Sigmoid colon (tissue), 7 donors: ENCODE measurements around the gene AXIN1. TPM values are rescaled to one million over a fixed set of nuclear protein-coding genes. Genes with fewer than 3 reads are reported as not detected.

Experiments
- DNase-seq: peaks from one replicate; pipeline ENCODE4 v3.0.0-alpha.2; 2019
- H3K27ac ChIP-seq, 4 donors: fragments of 200-600 bp; sonication (generic); one replicate each; pipeline ENCODE4 v1.5.1; 2016 to 2019; ENCODE audit warnings: mild to moderate bottlenecking in 1 of 4
- H3K27me3 ChIP-seq, 3 donors: fragments of 200-600 bp; sonication (generic); one replicate each; pipeline ENCODE4 v1.5.1; 2019; ENCODE audit warnings: mild to moderate bottlenecking in 1 of 3
- H3K36me3 ChIP-seq, 4 donors: fragments of 200-600 bp; sonication (generic); one replicate each; pipeline ENCODE4 v1.5.1; 2016 to 2019
- H3K4me1 ChIP-seq, 4 donors: fragments of 200-600 bp; sonication (generic); one replicate each; pipeline ENCODE4 v1.5.1; 2017 to 2019
- H3K4me3 ChIP-seq, 4 donors: fragments of 200-600 bp; sonication (generic); one replicate each; pipeline ENCODE4 v1.5.1; 2017 to 2019; ENCODE audit warnings: mild to moderate bottlenecking in 2 of 4, moderate library complexity in 1 of 4
- H3K9me3 ChIP-seq, 4 donors: fragments of 200-600 bp in 3 of 4; sonication (generic) in 3 of 4; one replicate each; pipeline versions ENCODE4 v1.5.1 to v1.6.1; 2013 to 2019
- CTCF ChIP-seq, 4 experiments: fragments of 450-650 bp in 3 of 4; fragments of 200-600 bp in 1 of 4; IDR thresholded peaks; one replicate each; pipeline ENCODE4 v1.5.1; 2016 to 2019; ENCODE audit warnings: antibody characterized with exemption in 4 of 4, mild to moderate bottlenecking in 3 of 4, moderate library complexity in 2 of 4
- EP300 ChIP-seq, 4 donors: sonication (generic); formaldehyde crosslinking; IDR thresholded peaks; one replicate each; pipeline ENCODE4 v1.6.1; 2017; ENCODE audit warnings: antibody characterized with exemption in 4 of 4
- POLR2A ChIP-seq, 2 donors: fragments of 450-650 bp; IDR thresholded peaks; one replicate each; pipeline ENCODE4 v1.6.1; 2016; ENCODE audit warnings: antibody characterized with exemption in 2 of 2, mild to moderate bottlenecking in 2 of 2, moderate library complexity in 2 of 2
- POLR2AphosphoS5 ChIP-seq, 4 donors: sonication (generic); formaldehyde crosslinking; IDR thresholded peaks; one replicate each; pipeline ENCODE4 v1.6.1; 2017; ENCODE audit warnings: antibody characterized with exemption in 4 of 4
- WGBS, 2 donors: extraction: QIAGEN DNeasy Blood & Tissue Kit; methylation state at CpG; one replicate each; pipeline ENCODE4 v1.1.7; 2013; 5-methylcytosine and 5-hydroxymethylcytosine counted together
- intact Hi-C: fragments of 100-400 bp; cut with DNase I; formaldehyde crosslinking; loops from one replicate; pipeline ENCODE4 v1.15.1; 2023
- polyA plus RNA-seq, 3 donors: library from polyadenylated mRNA; stranded (reverse); fragments of 200-250 nt; gene quantifications; one replicate each; pipeline ENCODE4 v1.2.3, GENCODE V29; 2013
- total RNA-seq, 4 donors: library from RNA; depleted of rRNA; stranded (reverse); fragments of >200 nt; gene quantifications; one replicate each; pipeline ENCODE4 v1.1.0, GENCODE V29; 2016
- donor health status: healthy with polysubstance abuse.
- donor health status: Bipolar disorder and iron deficiency.
- donor health status: healthy.

AXIN1 gene
- total and polyA plus RNA-seq, 7 donors, result 17.9 to 33.4 (median 28.2) TPM

DNA sequence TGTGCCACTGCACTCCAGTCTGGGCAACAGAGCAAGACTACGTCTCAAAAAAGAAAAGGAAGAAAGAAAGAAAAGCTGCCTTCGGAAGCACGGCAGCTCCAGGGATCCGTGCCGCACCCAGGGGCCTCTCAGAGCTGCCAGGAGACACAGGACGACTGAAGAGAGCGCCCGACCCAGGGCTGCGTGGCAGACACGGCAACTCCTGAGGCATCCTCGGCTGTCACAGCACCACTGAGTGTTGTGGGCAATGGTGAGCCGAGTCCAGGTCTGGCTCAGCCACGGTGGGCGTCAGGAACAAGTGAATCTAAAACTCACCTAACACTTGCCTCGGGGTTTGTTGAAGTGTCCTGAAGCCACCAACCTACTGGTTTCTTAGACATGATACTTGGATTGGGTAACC lies 40.8 kb downstream of the AXIN1 start:
- H3K36me3 ChIP-seq, result peaks cover 8 to 64% (median 33%) of the 10 kb centered on the region in 4 donors

GRCh38 chr16:309476-309875 lies 43.0 kb downstream of the AXIN1 start:
- Histone ChIP-seq H3K27ac (no peak overlapping the region), H3K4me1 (no peaks in the 10 kb centered on the region), H3K9me3 (no peaks in the 10 kb centered on the region), H3K36me3 (peaks cover 8 to 69% (median 33%) of the 10 kb centered on the region in 4 donors), H3K4me3 (no peak overlapping the region), H3K27me3 (no peaks in the 10 kb centered on the region)
- no peak for TF ChIP-seq EP300 (IDR thresholded peaks at IDR 0.05)
- no peak for TF ChIP-seq POLR2A (IDR thresholded peaks at IDR 0.05)
- TF ChIP-seq CTCF (IDR thresholded peaks at IDR 0.05), result no peak
- no peak for TF ChIP-seq POLR2AphosphoS5 (IDR thresholded peaks at IDR 0.05)
- DNase-seq, result no peak
- intact Hi-C loops, result no loop called here
- WGBS, 2 donors, result 72 to 90% methylated on average over 7 of the region's 7 CpGs

More for the DNA sequence above, 40.8 kb downstream of the AXIN1 start:
- intact Hi-C loops, result no loop called here
- no peak for DNase-seq
- no peaks in the 10 kb centered on the region for H3K9me3 ChIP-seq
- no peaks in the 10 kb centered on the region for H3K4me1 ChIP-seq
- H3K4me3 ChIP-seq, result no peak overlapping the region
- WGBS, 2 donors, result 96 to 97% methylated on average over 15 of the region's 15 CpGs
- TF ChIP-seq CTCF (IDR thresholded peaks at IDR 0.05) (no peak), POLR2AphosphoS5 (IDR thresholded peaks at IDR 0.05) (no peak), EP300 (IDR thresholded peaks at IDR 0.05) (no peak), POLR2A (IDR thresholded peaks at IDR 0.05) (no peak)
- H3K27me3 ChIP-seq, result no peaks in the 10 kb centered on the region
- no peak overlapping the region for H3K27ac ChIP-seq

- DNase-seq, result no peak
- WGBS, 2 donors, result 84 to 91% methylated on average over 21 of the region's 21 CpGs
Observed at GRCh38 chr16:307691-308312, 44.7 kb downstream of the AXIN1 start.

GRCh38 chr16:306911-307370 lies 45.6 kb downstream of the AXIN1 start:
- intact Hi-C loops, result no loop called here
- TF ChIP-seq CTCF (IDR thresholded peaks at IDR 0.05) (no peak), POLR2A (IDR thresholded peaks at IDR 0.05) (no peak), POLR2AphosphoS5 (IDR thresholded peaks at IDR 0.05) (no peak), EP300 (IDR thresholded peaks at IDR 0.05) (no peak)
- Histone ChIP-seq H3K4me1 (no peaks in the 10 kb centered on the region), H3K36me3 (peaks cover 0 to 70% (median 21%) of the 10 kb centered on the region in 4 donors), H3K4me3 (no peak overlapping the region), H3K9me3 (no peaks in the 10 kb centered on the region), H3K27ac (no peak overlapping the region), H3K27me3 (no peaks in the 10 kb centered on the region)
- DNase-seq, result no peak
- 87 to 90% methylated on average over 17 of the region's 17 CpGs for WGBS, 2 donors

More at GRCh38 chr16:307691-308312, 44.7 kb downstream of the AXIN1 start:
- Histone ChIP-seq H3K4me3 (no peak overlapping the region), H3K27ac (no peak overlapping the region), H3K4me1 (no peaks in the 10 kb centered on the region), H3K27me3 (no peaks in the 10 kb centered on the region), H3K36me3 (peaks cover 0 to 67% (median 23%) of the 10 kb centered on the region in 4 donors), H3K9me3 (no peaks in the 10 kb centered on the region)
- intact Hi-C loops, result no loop called here
- TF ChIP-seq POLR2A (IDR thresholded peaks at IDR 0.05) (no peak), POLR2AphosphoS5 (IDR thresholded peaks at IDR 0.05) (no peak)

- no peak for DNase-seq
- H3K27me3 ChIP-seq, result no peaks in the 10 kb centered on the region
- WGBS, 2 donors, result 93 to 94% methylated on average over 19 of the region's 19 CpGs
- peaks cover 0 to 63% (median 16%) of the 10 kb centered on the region in 4 donors for H3K36me3 ChIP-seq
- no peaks in the 10 kb centered on the region for H3K9me3 ChIP-seq
- TF ChIP-seq CTCF (IDR thresholded peaks at IDR 0.05), result no peak
- no peak for TF ChIP-seq POLR2AphosphoS5 (IDR thresholded peaks at IDR 0.05)
- TF ChIP-seq EP300 (IDR thresholded peaks at IDR 0.05), result no peak
- TF ChIP-seq POLR2A (IDR thresholded peaks at IDR 0.05), result no peak
- no peak overlapping the region for H3K4me3 ChIP-seq
- no peak overlapping the region for H3K27ac ChIP-seq
- intact Hi-C loops, result no loop called here
- H3K4me1 ChIP-seq, result no peaks in the 10 kb centered on the region
Observed at GRCh38 chr16:305916-306626, 46.5 kb downstream of the AXIN1 start.
